Thyroid gland (tissue), 4 donors: ENCODE results near the gene RIPK4.

ENCODE experiments used
- CTCF ChIP-seq, 6 experiments: fragments of 200-600 bp in 3 of 6; fragments of 450-650 bp in 3 of 6; sonication (generic) in 3 of 6; IDR thresholded peaks; one replicate each; pipeline ENCODE4 v1.5.1; 2016 to 2019; ENCODE audit warnings: antibody characterized with exemption in 6 of 6, mild to moderate bottlenecking in 2 of 6, inconsistent platforms in 1 of 6, moderate library complexity in 1 of 6
- POLR2A ChIP-seq, 2 donors: fragments of 450-650 bp; IDR thresholded peaks; one replicate each; pipeline ENCODE4 v1.6.1; 2017; ENCODE audit warnings: antibody characterized with exemption in 2 of 2, mild to moderate bottlenecking in 2 of 2, moderate library complexity in 1 of 2

- TF ChIP-seq POLR2A (IDR thresholded peaks at IDR 0.05) (no peak), CTCF (IDR thresholded peaks at IDR 0.05) (no peak)
These were observed 2.1 kb downstream of the RIPK4 start for GRCh38 chr21:41764558-41765419.
